Ureter (tissue), 1 donor: Measurements from ENCODE around the gene HEXIM1. TPM values are rescaled to one million over a fixed set of nuclear protein-coding genes. Genes with fewer than 3 reads are reported as not detected.

Source experiments
- DNase-seq: peaks from one replicate; pipeline ENCODE4 v3.0.0-alpha.2; 2020; ENCODE audit warnings: low spot score
- total RNA-seq: library from RNA; stranded (reverse); gene quantifications from one replicate; pipeline ENCODE4 v1.2.4, GENCODE V29; 2023
- donor health status: DM: yes; HTN: yes; CAD: no.

The HEXIM1 gene
- total RNA-seq, 1 donor from 2014 or later = 47.0 TPM

GRCh38 chr17:45129940-45130680 lies 18.2 kb upstream of the HEXIM1 start:
- no peak for DNase-seq

- no peak for DNase-seq
Observed at GRCh38 chr17:45130681-45131615, 17.3 kb upstream of the HEXIM1 start.

- peak; percentile 65 for DNase-seq
Observed at GRCh38 chr17:45131616-45132319, 16.5 kb upstream of the HEXIM1 start.

GRCh38 chr17:45132320-45132571 lies 16.0 kb upstream of the HEXIM1 start, which contains the start of gene PLCD3:
Gene PLCD3, minus strand, starts transcription at chr17:45132515. Its CDS starts 105 bp downstream, at chr17:45132410.
- DNase-seq = no peak

GRCh38 chr17:45132572-45133463 lies 15.5 kb upstream of the HEXIM1 start:
- DNase-seq = peak; percentile 89

- peak; percentile 97 for DNase-seq
Observed at GRCh38 chr17:45135192-45135977, 12.9 kb upstream of the HEXIM1 start, which contains the start of gene ACBD4. Gene ACBD4, plus strand, starts transcription at chr17:45135687. Its CDS starts 458 bp downstream, at chr17:45136145.

GRCh38 chr17:45135978-45136791 lies 12.1 kb upstream of the HEXIM1 start:
- no peak for DNase-seq

GRCh38 chr17:45136846-45137560 lies 11.3 kb upstream of the HEXIM1 start:
- no peak for DNase-seq

GRCh38 chr17:45137561-45138305 lies 10.5 kb upstream of the HEXIM1 start:
- no peak for DNase-seq

GRCh38 chr17:45138911-45139532 lies 9.3 kb upstream of the HEXIM1 start:
- DNase-seq = no peak

- no peak for DNase-seq
Observed at GRCh38 chr17:45139533-45139920, 8.7 kb upstream of the HEXIM1 start.

GRCh38 chr17:45143094-45143670 lies 5.1 kb upstream of the HEXIM1 start:
- DNase-seq = no peak

- peak; percentile 91 for DNase-seq
Observed at GRCh38 chr17:45143767-45144198, 4.5 kb upstream of the HEXIM1 start.

GRCh38 chr17:45144199-45145034 lies 3.9 kb upstream of the HEXIM1 start:
- DNase-seq = no peak

- no peak for DNase-seq
Observed at GRCh38 chr17:45145035-45145389, 3.3 kb upstream of the HEXIM1 start.

- no peak for DNase-seq
Observed at GRCh38 chr17:45146166-45146565, 2.1 kb upstream of the HEXIM1 start.

- no peak for DNase-seq
Observed at GRCh38 chr17:45146592-45146889, 1.7 kb upstream of the HEXIM1 start.
